Measurements from ENCODE around the gene PRKCD.
A peak's percentile ranks its signal among the peaks of the same experiment; 100 is the strongest.

Gene PRKCD

DNA sequence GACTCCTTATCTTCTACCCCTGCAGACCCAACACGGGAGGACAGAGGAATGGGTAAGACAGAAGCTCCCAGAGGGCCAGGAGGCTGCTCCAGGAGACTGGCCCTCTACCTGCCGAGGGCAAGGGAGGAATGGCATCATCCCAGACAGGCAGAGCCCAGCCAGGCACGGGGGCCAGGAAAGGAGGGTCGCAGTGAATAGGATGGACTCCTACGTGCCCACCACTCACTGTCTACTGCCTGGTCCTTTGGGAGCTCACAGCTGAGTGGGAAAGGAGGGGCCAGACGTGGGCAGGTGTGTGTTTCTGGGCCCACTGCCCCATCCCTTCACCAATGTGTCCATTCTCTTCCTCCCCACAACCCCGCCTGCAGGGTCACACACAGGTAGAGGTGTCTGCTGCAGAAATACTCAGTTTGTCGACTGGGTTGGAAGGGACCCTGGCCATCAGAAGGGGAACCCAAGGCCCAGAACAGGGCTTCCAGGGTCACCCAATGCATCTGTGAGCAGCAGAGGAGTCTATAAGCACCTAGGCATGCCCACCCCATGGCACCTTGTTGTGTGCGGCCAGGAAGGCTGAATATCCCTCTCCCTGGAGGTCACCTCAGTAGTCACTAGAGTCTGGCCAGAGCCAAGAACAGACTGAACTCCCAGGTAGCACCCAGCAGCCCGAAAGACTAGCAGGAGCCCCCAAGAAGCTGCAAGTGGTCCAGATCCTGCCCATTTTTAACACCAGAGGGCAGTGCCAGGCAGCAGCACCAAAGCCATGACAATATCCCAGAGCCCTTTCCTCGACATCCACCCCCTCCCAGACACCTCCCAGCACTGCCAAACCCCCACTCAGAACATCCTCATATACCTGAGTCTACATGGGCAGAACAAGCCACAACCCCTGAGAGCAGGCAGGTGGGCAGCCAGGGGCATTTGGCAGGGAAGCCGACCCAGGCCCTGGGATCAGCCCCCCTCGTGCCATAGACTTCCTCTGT lies 70.8 kb downstream of the PRKCD start:
- TF ChIP-seq CTCF (IDR thresholded peaks at IDR 0.05) (0 out of 2 replicates have a peak, but pooled peaks have one; percentile 16), ZFX (IDR thresholded peaks at IDR 0.05; ENCODE audit: borderline replicate concordance) (no peak)
- H3K27ac ChIP-seq, result no peak overlapping the region

DNA sequence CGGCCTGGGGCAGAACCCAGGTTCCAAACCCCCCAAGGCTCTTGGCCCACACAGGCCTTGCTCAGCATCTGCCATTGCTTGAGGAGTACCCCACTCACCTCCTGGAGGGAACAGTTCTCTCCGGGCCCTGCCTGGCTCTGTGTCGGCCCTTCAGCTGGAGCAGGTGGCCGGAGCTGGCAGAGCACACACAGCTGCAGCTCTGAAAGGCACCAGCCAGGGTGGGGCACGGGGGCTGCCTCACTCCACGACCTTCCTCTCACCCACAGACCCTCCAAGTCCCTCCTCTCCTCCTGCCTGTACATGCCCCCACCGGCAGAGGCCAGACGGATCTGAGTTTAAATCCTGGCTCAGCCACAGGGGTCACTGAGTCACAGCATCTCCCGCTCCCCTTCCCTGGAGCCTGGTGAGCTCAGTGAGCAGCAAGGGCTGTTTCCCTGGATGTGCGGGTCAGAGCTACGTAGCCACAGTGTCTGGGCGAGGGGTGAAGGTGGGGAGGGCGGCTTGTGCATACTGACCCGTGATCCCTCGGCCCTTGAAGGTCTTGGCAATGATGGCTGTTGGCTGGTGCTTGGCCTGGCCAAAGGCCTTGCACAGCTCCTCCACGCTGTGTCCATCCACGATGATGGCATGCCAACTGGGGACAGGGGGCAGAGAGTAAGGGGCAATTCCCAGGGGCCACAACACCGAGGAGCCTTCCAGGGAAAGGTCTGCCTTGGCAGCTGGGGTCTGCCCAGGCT lies 71.8 kb downstream of the PRKCD start:
- TF ChIP-seq CTCF (IDR thresholded peaks at IDR 0.05) (no peak), ZFX (IDR thresholded peaks at IDR 0.05; ENCODE audit: borderline replicate concordance) (no peak)
- H3K27ac ChIP-seq, result no peak overlapping the region

DNA sequence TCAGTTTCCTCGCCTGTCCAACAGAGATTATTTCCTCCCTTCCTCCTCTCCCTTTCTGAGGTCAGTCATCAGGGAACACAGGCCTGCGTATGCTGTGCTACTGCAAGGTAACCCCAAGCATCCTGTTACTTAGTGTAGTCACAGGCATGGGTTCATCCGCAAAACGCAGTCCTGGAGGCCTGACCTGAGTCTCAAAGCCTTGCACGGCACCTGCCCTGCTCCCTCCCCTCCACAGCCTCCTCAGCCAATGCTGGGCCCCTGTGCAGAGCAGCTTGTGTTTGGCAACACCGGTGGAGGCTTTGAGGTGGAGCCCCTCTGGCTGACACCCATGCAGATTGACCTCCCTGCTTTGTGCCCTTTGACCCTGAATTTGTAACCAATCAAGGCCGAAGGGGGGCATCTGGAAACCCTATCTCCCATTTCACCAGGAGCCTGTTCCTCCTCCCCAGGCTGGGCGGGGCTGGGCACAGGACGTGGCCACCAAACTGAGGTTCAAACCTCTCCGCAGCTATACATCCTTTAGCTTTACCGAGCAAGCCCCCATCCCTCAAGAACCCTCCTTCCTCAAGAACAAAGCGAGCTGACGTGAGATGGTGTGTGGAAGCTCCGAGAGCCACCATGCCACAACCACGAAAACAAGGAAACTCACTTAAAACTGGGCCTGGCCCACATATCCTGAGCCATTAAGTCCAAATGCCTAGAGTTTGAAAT lies 73.3 kb downstream of the PRKCD start:
- TF ChIP-seq CTCF (IDR thresholded peaks at IDR 0.05), result no peak
- TF ChIP-seq ZFX (IDR thresholded peaks at IDR 0.05; ENCODE audit: borderline replicate concordance), result no peak
- no peak overlapping the region for H3K27ac ChIP-seq

DNA sequence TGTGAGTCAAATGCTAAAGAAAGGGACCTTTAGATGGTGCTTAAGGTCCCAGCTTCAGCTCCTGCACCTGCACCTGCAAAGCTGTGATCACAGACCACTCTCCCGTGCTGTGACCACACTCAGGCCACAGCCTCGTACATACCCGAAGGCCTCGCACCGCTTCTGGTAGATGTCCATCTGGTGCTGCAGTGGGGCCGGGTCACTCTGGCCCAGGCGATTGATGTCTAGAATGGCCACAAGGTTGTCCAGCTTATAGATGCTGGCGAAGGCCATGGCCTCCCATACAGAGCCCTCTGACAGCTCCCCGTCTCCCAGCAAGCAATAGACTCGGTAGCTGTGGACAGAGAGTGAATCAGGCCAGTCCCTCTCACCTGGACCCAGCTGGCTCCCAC lies 73.8 kb downstream of the PRKCD start:
- TF ChIP-seq CTCF (IDR thresholded peaks at IDR 0.05) (no peak), ZFX (IDR thresholded peaks at IDR 0.05; ENCODE audit: borderline replicate concordance) (no peak)
- H3K27ac ChIP-seq, result no peak overlapping the region

DNA sequence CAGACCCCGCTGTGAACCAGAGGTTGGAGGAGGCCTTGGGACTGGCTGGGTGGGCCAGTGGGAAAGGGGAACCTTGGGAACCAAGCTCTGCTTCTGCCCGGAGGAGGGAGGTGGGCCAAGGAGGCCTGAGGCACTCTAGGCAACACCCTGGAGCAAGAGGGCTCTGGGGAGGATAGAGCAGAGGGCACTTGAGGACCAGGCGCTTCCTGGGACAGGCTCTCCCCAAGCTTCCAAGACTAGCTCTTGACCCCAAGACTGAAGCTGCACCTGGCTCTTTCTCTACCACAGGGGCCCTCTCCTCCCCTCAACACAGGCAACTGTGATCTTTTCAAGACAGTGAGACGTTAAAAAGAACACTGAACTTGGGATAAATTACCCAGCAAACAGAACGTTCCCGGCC lies 74.5 kb downstream of the PRKCD start:
- peak overlapping the region; percentile 75 for H3K27ac ChIP-seq
- TF ChIP-seq CTCF (IDR thresholded peaks at IDR 0.05) (no peak), ZFX (IDR thresholded peaks at IDR 0.05; ENCODE audit: borderline replicate concordance) (no peak)

- peak overlapping the region; percentile 75 for H3K27ac ChIP-seq
- TF ChIP-seq ZFX (IDR thresholded peaks at IDR 0.05; ENCODE audit: borderline replicate concordance) (no peak), CTCF (IDR thresholded peaks at IDR 0.05) (no peak)
These were observed 75.3 kb downstream of the PRKCD start for GRCh38 chr3:53236112-53236841.
